GM21515 (cell line): ENCODE data around the gene SLC22A15.
"Not testable (repeated sequence)": the region's sequence is repeated elsewhere in the genome, so short reads cannot be mapped to it uniquely, and the experiment has no call there.

Source experiments
- ATAC-seq: cut with Tn5 transposase; IDR thresholded peaks from one replicate; pipeline ENCODE4 v1.9.1; 2021; ENCODE audit not compliant: unreplicated experiment

Gene SLC22A15

GRCh38 chr1:116031302-116031835, 55.1 kb downstream of the SLC22A15 start:
- ATAC-seq = no peak

GRCh38 chr1:116033322-116033721, 57.0 kb downstream of the SLC22A15 start:
- ATAC-seq = no peak

GRCh38 chr1:116036255-116036654, 59.9 kb downstream of the SLC22A15 start:
- ATAC-seq = no peak

DNA sequence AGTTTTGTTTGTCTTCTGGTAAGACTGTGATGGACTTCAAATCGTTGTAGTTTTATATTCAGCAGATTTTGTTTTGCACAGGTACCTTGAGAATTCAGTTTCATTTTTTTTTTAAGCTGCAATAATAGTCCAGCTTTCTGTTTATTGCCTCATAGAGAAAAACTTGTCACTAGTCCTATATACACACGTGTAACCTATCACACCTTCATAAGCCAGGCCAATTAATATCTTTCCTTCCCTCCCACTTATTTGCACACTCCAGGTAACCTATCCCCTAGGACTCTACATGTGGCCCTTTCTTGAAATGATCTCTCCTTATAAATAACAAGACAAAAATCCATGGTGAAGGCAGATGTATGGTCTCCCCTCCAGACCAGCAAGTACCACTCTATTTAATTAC, 62.4 kb downstream of the SLC22A15 start:
- no peak for ATAC-seq

DNA sequence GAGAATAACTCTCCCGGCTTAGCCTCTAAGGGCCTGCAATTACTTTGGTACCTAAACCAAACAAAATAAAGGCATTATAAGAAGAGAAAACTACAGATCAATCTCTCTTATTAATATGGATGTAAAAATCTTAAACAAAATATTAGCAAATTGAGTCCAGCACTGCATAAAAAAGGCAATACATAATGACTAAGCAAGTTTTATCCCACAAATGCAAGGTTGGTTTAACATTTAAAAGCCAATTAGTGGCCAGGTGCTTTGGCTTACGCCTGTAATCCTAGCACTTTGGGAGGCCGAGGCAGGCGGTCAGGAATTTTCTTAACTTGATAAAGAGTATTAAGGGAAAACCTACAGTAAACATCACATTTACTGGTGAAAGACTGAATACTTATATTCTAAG, 67.8 kb downstream of the SLC22A15 start:
- ATAC-seq = no peak

DNA sequence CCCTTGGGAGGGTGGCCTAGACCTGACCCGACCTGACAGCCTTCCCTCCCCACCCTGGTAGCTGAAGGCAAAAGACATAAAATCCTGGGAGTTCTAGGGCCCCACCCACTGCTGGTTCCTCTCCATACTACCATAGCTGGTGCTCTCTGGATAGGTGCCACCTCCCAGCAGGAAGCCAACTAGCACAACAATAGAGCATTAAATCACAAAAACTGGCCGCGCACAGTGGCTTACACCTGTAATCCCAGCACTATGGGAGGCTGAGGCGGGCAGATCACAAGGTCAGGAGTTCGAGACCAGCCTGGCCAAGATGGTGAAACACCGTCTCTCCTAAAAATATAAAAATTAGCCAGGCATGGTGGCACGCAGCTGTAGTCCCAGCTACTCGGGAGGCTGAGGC, 70.6 kb downstream of the SLC22A15 start:
- not testable (repeated sequence) for ATAC-seq

- not testable (repeated sequence) for ATAC-seq
These were observed 75.6 kb downstream of the SLC22A15 start for GRCh38 chr1:116051896-116052295.

DNA sequence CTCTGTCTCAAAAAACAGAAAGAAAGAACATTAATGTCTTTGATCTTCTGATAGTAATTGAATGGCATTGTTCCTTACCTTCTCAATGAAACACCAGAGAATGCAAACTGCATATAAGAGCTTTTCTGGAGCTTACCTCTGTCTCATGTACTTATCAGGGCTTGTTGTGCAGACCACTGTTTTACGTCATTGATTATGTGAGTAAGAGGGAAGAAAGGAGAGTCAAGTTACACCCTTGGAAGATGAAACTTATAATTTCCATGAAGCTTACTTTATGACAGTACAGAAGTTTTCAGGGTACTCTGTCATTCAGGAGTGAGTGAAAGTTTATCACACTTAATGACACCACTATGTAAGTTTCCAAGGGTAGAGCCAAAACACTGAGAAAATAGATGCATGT, 85.9 kb downstream of the SLC22A15 start:
- no peak for ATAC-seq

- ATAC-seq = no peak
These were observed 88.3 kb downstream of the SLC22A15 start for GRCh38 chr1:116064616-116065015.

DNA sequence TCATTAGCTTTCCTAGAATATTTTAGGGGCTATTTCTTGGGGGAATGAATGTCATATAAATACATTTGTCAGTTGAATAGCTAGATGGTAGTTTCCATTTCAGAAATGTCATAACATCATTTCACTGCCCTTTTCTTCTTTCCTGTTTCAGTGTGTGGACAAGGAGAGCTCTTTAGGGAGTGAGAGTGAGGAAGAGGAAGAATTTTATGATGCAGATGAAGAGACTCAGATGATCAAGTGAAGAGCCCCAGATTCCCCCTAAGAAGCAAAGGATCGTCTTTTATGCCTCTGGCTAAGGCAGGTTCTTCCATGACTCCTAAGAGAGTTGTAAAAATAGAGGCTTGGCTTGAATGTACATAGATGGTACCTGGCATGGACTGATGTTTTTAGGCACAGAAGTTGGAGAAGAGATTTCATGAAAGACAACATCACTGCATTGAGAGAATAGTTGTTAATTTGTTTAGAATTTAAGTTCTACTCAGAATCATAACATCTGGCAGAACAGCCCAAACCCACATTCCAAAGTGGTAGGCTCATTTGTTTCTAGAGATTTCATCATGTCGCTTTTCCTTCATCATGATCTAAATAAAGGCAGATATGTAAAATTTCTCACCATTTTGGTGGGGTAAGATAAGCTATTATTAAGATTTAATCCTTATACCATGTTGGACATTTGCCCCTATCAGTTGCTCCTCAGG, 90.7 kb downstream of the SLC22A15 start:
- ATAC-seq = no peak

- no peak for ATAC-seq
These were observed 91.2 kb downstream of the SLC22A15 start for GRCh38 chr1:116067566-116067890.

DNA sequence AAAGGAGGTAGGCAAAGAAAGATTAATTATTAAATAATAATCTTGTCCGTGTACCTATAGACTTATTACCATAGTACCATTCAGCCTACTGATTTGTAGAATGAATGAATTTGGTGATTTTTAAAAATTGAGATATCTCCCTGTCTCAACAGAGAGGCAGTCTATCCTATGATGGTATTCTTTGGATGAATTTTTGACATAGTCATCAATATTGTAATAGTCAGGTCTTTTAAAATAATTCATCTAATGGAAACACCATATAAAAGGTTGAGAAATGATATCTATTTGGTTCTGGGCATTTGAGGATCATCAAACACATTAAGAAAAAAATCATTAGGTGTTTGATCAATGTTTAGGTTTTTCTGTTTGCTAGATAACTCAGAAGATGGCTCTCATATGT, 99.3 kb downstream of the SLC22A15 start:
- ATAC-seq = no peak

- no peak for ATAC-seq
These were observed 99.7 kb downstream of the SLC22A15 start for GRCh38 chr1:116075990-116076389.

DNA sequence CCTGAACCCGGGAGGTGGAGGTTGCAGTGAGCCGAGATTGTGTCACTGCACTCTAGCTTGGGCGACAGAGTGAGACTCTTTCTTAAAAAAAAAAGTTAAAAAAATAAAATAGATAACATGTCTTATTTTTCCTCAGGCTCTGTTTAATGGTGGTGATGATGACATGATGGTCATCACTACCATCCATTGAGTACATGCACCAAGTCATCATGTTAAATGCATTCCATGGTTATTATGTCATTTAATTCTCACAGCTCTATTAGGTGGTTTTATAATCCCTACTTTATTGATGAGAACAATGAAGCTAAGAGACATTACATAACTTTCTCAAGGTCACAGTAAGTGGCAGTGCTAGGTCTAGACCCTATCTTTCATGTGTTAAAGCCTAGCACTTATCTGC, 100.5 kb downstream of the SLC22A15 start:
- no peak for ATAC-seq

GRCh38 chr1:116078699-116079223, 102.4 kb downstream of the SLC22A15 start:
- ATAC-seq = no peak

DNA sequence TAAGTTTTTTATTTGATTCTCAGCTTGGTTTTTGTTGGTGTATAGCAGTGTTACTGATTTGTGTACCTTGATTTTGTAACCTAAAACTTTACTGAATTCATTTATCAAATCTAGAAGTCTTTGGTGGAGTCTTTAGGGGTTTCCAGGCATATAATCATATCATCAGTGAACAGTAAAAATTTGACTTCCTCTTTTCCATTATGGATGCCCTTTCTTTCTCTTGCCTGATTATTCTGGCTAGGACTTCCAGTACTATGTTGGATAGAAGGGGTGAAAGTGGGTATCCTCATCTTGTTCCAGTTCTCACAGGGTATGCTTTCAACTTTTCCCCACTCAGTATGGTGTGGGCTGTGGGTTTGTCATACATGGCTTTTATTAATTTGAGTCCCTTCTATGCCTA, 111.3 kb downstream of the SLC22A15 start:
- no peak for ATAC-seq

GRCh38 chr1:116089870-116090269, 113.6 kb downstream of the SLC22A15 start:
- ATAC-seq = no peak

- no peak for ATAC-seq
These were observed 114.8 kb downstream of the SLC22A15 start for GRCh38 chr1:116091083-116091482.

DNA sequence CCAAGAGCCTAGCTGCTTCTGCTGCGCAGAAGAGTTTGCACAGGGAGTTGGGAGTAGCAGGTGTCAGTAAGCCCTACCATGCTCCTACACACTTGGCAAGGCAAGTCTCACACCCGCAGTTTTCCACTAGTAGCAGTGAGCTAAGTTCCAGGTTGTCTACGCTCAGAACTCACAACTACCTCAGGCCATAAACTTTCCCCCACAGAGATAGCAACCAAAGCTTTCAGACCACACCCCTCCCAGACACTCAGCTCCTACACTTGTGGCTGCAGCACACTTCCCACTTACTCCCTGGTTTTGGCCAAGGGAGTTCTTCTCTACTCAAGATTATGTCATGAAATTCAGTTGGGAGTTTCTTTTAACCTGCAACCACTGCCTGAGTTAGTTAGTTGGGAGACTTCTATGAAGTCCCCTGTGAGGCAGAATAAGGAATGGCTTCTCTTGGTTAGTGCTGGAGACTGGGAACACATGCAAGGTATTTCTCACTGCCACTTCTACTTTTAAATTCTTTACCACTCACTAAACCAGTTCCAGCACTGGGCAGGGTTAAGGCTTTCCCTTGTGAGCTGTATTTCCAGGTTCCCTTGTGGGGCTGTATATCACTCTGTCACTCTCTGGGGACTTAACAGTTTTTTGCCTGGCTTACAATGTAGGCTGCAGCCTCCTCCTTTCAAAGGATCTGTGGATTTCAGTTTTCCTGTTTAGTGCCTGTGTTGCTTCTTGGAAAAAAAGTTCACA, 116.6 kb downstream of the SLC22A15 start:
- ATAC-seq = no peak

DNA sequence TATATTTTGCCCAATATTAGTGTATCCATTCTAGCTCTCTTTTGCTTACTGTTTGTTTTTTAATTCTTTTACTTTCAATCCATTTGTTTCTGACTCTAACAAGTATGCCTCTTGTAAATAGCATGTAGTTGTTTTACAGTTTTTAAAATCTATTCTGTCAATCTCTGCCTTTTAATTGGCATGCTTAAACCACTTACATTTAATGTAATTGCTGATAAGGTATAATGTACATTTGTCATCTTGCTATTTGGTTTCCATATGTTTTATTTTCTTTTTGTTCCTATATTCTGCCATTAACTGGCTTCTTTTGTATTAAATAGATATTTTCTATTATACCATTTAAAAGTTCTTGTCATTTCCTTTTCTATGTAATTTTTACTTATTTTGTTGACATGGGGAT, 118.7 kb downstream of the SLC22A15 start:
- no peak for ATAC-seq

DNA sequence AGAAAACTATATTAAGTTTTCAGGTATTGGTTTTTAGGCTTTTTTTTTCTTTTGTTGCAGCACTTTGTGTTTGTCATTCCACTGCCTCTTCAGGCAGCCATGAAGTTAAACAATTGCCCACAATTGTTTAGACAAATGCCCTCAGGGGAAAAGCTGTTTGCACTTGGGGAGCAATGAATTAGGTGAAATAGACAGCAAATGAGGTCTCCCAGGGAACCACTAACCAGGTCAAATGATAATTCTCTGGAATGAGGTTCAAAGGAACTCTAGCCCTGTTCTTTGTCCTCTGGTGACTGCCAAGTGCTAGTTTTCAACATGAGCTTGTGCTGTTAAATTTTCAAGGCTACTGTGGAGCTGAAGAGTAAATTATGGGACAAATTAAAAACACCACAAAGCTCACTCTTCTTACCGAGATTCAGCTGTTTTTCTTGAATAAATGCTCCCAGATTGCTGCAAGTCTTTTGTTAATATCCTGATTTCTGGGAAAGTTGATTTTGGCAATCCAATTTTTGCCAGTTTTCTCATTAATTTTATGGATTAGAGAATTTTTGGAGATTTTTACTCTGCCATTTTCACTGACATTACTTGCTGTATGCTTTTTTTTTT, 119.8 kb downstream of the SLC22A15 start:
- ATAC-seq = no peak

- ATAC-seq = no peak
These were observed 121.3 kb downstream of the SLC22A15 start for GRCh38 chr1:116097626-116098025.
